ENCODE results near the gene CDKL4. TPM values are rescaled to one million over a fixed set of nuclear protein-coding genes. Genes with fewer than 3 reads are reported as not detected.

Gene CDKL4
- total RNA-seq, 3 donors from 2014 or later = 0.31 to 1.0 TPM; not detected in 1

DNA sequence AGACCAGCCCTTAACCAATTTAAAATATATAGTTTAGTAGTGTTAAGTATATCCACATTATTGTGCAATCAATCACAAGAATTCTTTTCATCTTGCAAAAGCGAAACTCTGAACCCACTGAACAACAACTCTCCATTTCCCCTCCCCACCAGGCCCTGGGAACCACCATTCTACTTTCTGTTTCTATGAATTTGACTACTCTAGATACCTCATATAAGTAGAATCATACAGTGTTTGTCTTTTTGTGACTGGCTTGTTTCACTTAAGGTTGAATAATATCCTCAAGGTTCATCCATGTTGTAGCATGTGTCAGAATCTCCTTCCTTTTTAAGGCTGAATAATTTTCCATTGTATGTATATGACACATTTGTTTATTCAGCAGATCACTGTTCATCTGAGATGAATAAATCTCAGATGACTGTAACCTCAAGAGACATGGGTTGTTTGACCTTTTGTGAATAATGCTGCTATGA, 114.8 kb downstream of the CDKL4 start:
- TF ChIP-seq CTCF (IDR thresholded peaks at IDR 0.05) = no peak
- Histone ChIP-seq H3K36me3 (ENCODE audit: low read depth) (no peaks in the 10 kb centered on the region), H3K9me3 (no peaks in the 10 kb centered on the region), H3K4me3 (no peak overlapping the region), H3K4me1 (ENCODE audit: low read depth) (peaks cover 9% of the 10 kb centered on the region)
- intact Hi-C loops (cut with DNase I, micrococcal nuclease) = no loop called here
- DNase-seq (peak in 1 of 3 donors; percentile 40), ATAC-seq (no peak)

DNA sequence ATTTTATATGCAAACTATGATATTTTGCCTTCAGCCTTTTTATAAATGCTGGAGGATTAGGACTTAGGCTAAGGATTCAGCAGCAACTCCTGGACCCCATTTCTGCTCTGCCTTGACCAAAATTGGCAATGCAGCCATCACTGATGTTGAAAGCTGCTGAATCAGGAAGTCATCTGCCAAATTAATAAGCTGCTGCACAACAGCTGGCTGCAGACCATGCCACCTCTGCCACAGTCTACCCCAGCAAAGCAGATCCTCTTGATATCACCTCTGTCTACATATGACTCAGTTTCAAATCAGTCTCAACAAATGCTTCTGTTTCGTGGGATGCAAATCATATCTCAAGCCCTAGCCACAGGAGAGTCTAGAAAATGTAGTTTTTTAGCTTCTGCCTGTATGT, 115.8 kb downstream of the CDKL4 start:
- Histone ChIP-seq H3K4me3 (no peak overlapping the region), H3K9me3 (no peaks in the 10 kb centered on the region), H3K4me1 (ENCODE audit: low read depth) (peaks cover 14% of the 10 kb centered on the region), H3K36me3 (ENCODE audit: low read depth) (no peaks in the 10 kb centered on the region)
- intact Hi-C loops (cut with DNase I, micrococcal nuclease) = no loop called here
- no peak for ATAC-seq
- no peak for TF ChIP-seq CTCF (IDR thresholded peaks at IDR 0.05)
- DNase-seq = peak in 1 of 3 donors; percentile 15

Other genes with a start within 250 kb of the CDKL4 start
- gene SOS1, start 122.9 kb downstream of the CDKL4 start, total RNA-seq = 10 to 100 TPM; 38.8 to 44.2 (median 39.8) TPM
- gene MAP4K3, start 193.3 kb upstream of the CDKL4 start, total RNA-seq = 10 to 100 TPM; 32.7 to 50.4 (median 39.9) TPM

All from mucosa of descending colon (tissue), 3 donors.